CD4-positive, alpha-beta T cell treated with Interleukin-17A for 4 hours (primary cell): ENCODE measurements around the gene PALS2.
A peak's percentile ranks its signal among the peaks of the same experiment; 100 is the strongest.

ENCODE experiments used
- DNase-seq: peaks from one replicate; pipeline ENCODE4 v3.0.0-alpha.2; 2020; ENCODE audit warnings: mixed read lengths

Gene PALS2, protein sequence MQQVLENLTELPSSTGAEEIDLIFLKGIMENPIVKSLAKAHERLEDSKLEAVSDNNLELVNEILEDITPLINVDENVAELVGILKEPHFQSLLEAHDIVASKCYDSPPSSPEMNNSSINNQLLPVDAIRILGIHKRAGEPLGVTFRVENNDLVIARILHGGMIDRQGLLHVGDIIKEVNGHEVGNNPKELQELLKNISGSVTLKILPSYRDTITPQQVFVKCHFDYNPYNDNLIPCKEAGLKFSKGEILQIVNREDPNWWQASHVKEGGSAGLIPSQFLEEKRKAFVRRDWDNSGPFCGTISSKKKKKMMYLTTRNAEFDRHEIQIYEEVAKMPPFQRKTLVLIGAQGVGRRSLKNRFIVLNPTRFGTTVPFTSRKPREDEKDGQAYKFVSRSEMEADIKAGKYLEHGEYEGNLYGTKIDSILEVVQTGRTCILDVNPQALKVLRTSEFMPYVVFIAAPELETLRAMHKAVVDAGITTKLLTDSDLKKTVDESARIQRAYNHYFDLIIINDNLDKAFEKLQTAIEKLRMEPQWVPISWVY

DNA sequence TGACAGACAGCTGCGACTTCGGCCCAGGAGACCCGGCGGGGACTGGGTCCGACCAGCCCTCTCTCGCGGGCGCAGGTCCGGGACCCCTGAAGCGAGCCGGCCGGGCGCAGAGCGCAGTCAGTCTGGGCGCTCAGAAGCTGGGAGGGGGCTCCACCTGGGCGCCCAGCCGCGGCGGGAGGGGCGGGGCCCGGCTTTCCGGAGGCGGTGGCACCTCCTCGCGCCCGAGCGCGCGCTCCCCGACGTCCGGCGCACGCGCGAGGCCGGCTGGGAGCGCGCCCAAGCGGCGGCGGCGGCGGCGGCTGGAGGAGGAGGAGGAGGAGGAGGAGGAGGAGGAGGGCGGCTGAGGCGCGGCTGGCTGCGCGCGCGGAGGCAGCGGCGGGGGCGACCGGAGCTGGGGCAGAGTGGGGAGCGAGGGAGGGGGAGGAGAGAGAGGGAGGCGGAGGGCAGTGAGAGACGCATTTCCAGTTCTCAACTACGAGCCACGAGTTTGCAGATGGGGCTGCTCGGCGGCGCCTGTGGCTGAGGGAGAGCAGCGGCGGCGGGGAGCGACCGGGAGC, at the start of gene PALS2:
TSS of gene PALS2 (plus strand) at position 456 of the 557 bp plus-strand sequence. CDS start 50,216 bp downstream, outside the sequence.
- DNase-seq = peak; percentile 88

- DNase-seq = no peak
Observed at GRCh38 chr7:24531255-24531654, 42.0 kb upstream of the PALS2 start.

GRCh38 chr7:24536682-24537081, 36.6 kb upstream of the PALS2 start:
- DNase-seq = no peak

- no peak for DNase-seq
Observed at GRCh38 chr7:24540956-24541355, 32.3 kb upstream of the PALS2 start.

DNA sequence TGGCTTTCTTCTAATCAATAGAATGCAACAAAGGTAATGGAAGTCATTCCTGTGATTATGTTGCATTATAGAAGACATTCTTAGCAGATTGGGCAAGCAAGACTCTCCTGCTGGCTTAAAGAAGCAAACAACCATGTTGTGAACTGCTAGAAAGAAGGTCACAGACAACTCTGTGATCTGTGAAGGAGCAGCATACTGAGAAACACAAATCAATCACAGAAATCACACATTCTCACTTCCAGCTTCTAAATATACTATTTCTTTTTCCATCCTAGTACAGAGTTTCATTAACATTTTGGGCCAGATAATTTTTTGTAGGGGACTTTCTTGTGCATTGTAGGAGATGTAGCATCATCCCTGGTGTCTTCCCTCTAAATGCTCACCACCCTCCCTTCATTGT, 28.0 kb upstream of the PALS2 start:
- DNase-seq = no peak

DNA sequence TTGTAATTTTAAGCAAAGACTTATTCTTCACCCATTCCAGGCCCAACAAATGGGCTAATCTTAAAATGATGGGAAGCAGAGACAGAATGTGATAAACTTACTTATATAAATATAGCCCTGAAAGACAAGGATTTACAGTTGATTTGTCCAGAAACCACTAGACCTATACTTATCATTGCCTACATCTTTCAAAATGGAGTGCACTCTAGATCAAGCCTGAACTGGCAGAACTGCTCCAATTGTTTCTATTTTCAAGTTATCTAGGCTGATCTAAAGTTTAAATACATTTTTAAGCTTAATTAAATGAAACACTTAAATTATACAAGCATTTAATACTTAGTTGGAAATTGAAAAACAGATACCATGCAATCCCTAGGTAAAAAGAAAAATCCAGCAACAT, 24.9 kb upstream of the PALS2 start:
- DNase-seq = no peak

- DNase-seq = no peak
Observed at GRCh38 chr7:24549991-24550390, 23.3 kb upstream of the PALS2 start.

GRCh38 chr7:24555184-24555583, 18.1 kb upstream of the PALS2 start:
- DNase-seq = no peak

- no peak for DNase-seq
Observed at GRCh38 chr7:24555719-24556118, 17.5 kb upstream of the PALS2 start.

DNA sequence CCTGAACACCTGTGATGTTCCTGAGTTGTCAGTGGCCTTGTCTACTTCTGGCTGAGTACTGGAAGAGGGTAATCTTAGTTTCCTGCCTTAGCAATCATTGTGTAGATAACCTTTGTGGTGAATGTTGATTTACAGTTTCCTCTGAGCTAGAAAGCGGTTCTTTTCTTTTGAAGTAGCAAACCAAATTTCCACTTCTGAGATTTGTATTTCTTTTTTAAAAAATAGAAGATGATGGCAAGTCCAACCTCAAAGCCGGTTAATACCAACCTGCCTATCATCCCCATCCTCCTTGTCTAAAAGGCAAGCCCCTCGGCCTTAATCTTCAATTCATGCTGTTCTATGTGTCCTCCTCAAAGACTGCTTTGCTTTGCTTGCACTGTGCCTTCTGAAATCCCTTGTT, 12.5 kb upstream of the PALS2 start:
- peak; percentile 11 for DNase-seq

- no peak for DNase-seq
Observed at GRCh38 chr7:24566274-24566673, 7.0 kb upstream of the PALS2 start.

- no peak for DNase-seq
Observed at GRCh38 chr7:24570983-24571382, 2.3 kb upstream of the PALS2 start.

DNA sequence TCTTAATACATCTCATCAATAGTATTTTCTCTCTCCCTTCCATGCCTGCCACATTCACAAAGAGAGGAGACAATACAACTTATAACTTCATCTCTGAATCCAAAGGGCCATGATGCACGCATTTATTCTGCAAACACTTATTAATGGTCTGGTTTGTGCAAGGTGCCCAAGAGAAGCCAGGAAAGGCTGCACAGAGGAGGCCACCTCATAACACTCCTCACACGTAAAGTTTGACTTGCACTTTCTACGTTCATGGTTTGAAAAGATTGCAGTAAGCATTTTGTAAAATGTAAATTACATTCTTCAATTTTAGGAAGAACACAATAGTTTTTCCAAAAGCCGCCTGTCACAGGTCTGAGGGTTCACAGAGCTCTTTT, 1.2 kb upstream of the PALS2 start:
- DNase-seq = no peak

DNA sequence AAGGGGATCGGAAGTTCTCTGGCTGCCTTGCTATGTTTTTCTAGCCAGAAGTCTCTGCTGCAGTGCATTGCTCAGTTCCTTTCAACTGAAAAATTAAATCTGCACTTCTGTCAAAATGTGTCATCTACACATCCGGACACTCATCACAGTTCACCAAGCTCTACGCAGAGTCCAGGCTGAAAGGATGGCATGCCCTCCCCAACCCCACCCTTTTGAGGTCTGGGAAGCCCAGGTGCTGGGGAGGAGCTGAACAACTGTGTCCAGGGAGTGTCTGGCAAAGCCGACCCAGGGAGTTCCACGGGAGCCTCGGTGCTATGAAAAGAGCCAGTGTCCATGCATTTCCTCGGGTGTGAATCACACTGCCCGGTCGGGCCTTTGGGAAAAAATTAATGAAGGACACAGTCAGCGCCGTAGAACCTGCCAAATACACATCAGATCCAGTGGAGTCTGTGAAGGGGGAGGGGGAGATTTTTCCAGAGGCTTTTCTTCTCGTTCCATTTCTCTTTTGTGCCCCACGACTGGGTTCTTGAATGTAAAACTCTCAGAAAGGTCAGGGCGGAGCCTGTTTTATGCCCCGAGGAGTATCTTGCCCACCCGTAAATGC, 757 bp upstream of the PALS2 start:
- DNase-seq = peak; percentile 55

DNA sequence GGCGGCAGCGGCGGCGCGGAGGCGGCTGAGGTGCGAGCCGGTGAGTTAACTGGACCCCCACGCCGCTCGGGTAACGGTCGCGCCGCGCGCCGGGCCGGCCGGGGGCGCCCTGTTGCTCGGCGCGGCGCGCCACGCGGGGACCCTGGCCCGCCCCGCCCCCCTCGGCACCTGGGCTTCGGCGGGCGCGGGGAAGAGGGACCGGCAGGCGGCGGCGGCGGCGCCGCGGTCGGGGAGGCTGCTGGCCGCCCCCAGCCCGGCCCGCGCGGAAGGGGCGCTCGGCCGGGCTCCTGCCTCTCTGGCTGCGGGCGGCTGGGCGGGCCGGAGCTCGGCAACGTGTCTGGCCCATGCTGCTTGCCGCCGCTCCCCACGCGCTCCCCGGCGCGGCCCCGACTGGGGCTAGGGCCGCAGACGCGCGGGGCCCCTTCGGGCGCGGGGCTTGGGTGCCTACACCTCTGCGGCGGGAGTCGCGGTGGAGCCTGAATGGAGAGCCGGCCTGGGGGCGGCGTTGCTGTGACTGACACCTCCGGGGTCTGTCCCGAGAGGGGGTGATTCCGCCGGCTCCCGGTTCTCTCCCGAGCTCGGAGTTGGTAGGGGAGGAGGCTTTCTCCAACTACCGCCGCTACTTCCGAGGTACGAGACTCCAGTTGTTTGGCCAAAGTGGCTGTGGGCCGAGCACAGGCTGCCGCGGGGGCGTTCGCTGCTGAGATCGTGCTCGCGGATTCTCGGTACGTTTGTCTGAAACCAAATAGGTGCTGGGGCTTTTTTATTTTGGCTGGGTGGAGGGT, 494 bp downstream of the PALS2 start:
- DNase-seq = peak; percentile 64

DNA sequence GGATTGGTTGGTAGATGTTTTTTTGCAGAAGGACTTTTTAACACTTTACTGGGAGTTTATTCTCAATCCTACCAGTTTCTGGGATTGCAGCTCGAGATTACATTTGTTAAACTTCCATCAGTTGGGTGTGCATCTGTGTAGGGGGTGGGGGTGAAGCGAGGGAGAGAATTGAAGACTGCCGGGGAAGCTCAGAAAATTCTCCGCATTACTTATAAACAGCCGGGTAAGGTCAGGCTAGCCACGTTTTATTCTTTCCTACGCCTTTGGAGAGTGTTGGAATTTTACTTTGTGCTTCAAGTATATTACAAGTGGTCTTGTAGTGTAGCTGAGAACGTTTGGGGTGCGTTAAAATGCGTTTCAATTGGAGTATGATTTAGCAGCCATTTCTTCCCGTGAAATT, 1.1 kb downstream of the PALS2 start:
- DNase-seq = no peak

GRCh38 chr7:24574950-24575349, 1.7 kb downstream of the PALS2 start:
- no peak for DNase-seq

- DNase-seq = peak; percentile 8
Observed at GRCh38 chr7:24576171-24577025, 3.1 kb downstream of the PALS2 start.

- DNase-seq = no peak
Observed at GRCh38 chr7:24578052-24578451, 4.8 kb downstream of the PALS2 start.

GRCh38 chr7:24580283-24580946, 7.2 kb downstream of the PALS2 start:
- no peak for DNase-seq

- no peak for DNase-seq
Observed at GRCh38 chr7:24582166-24582565, 8.9 kb downstream of the PALS2 start.

DNA sequence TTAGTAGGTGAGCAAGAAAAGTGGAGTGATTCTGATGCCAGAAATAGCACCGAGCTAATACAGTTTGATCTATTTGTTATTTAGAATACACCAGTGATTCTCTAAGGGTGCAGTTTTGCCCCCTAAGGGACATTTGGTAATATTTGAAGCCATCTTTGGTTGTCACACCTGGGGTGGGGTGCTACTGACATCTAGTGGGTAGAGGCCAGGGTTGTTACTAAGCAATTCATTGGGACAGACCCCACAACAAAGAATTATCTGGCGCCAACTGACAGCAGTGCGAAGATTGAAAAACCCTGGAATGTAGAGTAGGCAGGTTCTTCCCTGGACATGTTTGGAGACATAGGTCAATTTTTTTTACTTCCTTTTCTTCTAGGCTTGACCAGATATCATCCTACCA, 14.6 kb downstream of the PALS2 start:
- DNase-seq = peak; percentile 71
